GM15510 (cell line): Measurements from ENCODE around the gene MAPK13.

ENCODE experiments used
- POLR2A ChIP-seq: IDR thresholded peaks from 3 replicates; pipeline ENCODE4 v1.6.1; 2011; ENCODE audit warnings: borderline replicate concordance; ENCODE audit not compliant: insufficient read length; ENCODE audit errors: extremely low read depth

The MAPK13 gene

GRCh38 chr6:36131511-36132245, 1.4 kb downstream of the MAPK13 start:
- no peak for TF ChIP-seq POLR2A

- TF ChIP-seq POLR2A, result no peak
Observed at GRCh38 chr6:36132246-36132895, 2.1 kb downstream of the MAPK13 start.

- TF ChIP-seq POLR2A, result no peak
Observed at GRCh38 chr6:36133148-36133547, 2.8 kb downstream of the MAPK13 start.

DNA sequence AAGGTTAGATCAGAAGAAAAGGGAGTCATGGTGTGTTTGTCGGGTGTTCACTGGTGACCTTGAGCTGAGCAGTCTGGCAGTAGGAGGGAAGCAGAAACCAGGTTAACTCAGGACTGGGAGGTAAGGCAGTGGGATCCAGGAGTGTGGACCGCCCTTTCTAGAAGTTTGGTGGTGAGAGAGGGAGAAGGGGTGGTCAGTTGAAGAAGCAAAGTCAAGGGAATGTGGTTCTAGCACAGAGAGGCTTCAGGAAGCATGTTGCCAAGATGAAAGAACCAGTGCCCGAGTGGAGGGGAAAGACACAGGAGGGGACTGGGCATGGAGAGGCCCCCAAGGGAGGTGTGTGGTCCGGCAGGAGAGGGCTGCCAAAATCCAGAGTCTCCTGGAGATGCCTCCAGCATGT, 3.6 kb downstream of the MAPK13 start:
- no peak for TF ChIP-seq POLR2A

DNA sequence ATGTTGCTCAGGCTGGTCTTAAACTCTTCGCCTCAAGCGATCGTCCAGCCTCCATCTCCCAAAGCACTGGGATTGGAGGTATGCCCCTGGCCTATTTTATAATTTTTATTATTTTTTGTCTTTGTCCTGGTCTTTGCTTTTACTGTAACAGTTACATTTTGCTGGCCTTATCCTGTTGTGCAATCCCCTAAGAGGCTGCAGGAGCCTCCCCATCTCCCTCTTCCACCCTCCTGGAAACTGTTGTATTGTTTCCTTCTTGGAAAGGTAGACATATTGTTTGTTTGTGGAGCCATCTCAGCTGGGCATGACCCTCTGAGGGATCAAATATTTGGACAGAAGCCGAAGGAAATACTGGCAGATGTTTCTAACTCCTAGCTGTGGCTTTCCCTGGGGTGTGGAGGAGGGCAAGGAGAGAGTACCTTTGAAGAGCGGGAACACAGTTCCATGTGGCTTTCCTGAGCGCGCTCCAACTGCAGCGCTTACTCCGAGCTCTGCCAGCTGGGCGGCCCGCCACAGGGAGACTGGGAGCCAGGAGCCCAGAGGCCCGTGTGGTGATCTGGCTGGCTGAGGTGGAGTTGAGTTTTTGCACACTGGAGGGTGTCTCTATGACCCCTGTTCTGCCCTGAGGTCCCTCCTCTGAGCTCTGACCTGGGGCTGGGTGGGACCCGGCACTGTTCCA, 4.9 kb downstream of the MAPK13 start:
- TF ChIP-seq POLR2A, result no peak

GRCh38 chr6:36136034-36136433, 5.7 kb downstream of the MAPK13 start:
- no peak for TF ChIP-seq POLR2A

- TF ChIP-seq POLR2A, result no peak
Observed at GRCh38 chr6:36136551-36136950, 6.2 kb downstream of the MAPK13 start.

GRCh38 chr6:36138667-36139066, 8.4 kb downstream of the MAPK13 start:
- no peak for TF ChIP-seq POLR2A

- TF ChIP-seq POLR2A, result no peak
Observed at GRCh38 chr6:36139431-36139830, 9.1 kb downstream of the MAPK13 start.

DNA sequence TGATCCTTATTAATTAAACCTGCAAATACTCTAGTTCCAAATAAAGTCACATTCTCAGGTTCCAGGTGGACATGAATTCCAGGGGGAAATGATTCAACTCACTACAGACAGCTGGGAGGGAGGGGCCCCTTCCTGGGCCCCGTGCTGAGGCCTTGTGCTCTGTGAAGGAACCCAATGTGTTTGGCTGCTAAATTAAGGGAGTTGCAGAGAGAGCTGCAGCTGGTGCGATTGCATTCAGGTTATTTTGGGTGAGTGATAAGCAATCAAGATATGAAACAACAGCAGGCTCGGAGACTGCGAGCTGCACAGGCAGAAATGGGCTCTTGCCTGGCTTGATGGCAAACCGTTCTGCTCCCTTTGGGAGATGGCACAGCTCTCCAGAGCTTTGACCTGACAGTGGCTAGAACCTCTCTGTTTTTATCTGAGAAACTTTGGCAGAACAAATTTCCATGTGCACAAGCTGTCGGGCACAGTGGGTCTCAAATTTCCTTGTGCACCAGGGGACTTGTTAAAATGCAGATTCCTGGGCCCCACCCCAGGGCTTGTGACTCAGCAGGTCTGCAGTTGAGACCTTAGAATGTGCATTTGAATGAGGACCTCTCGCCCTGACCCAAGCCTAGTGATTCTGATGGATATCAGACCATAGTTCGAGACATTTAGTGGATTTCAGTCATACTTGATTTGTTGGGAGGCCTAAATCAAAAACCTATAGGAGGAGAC, 9.8 kb downstream of the MAPK13 start:
- no peak for TF ChIP-seq POLR2A

GRCh38 chr6:36141091-36141490, 10.8 kb downstream of the MAPK13 start:
- TF ChIP-seq POLR2A, result no peak

DNA sequence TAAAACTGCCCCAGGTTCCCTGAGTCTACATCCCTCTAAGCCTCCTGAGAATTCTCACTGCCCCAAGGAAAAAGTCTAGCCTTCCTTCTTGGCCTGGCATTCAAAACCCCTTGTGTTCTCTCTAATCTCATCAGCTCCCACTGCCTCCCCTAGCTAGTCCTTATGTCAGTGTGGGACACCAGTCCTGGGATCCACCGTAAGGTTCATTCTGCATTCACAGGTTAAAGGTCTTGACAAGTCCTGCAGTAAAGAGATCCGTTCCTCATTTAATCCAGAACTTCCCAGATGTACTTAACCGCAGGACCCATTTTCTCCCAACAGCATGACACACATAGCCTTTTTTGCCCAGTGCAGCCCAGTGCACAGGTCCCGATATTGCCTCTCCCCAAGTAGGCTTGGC, 11.6 kb downstream of the MAPK13 start:
- no peak for TF ChIP-seq POLR2A

- no peak for TF ChIP-seq POLR2A
Observed at GRCh38 chr6:36142971-36143838, 12.9 kb downstream of the MAPK13 start.

GRCh38 chr6:36145495-36145894, 15.2 kb downstream of the MAPK13 start:
- TF ChIP-seq POLR2A, result no peak
